Chondrocyte (in vitro differentiated cells): Measurements from ENCODE around the gene AFF3. TPM values are rescaled to one million over a fixed set of nuclear protein-coding genes. Genes with fewer than 3 reads are reported as not detected.

Experiments used
- DNase-seq: peaks from one replicate; pipeline ENCODE4 v3.0.0; 2021; ENCODE audit warnings: mixed read lengths, low spot score
- H3K27ac Mint-ChIP-seq: one replicate; pipeline ENCODE4 v1.8.0; 2021; ENCODE audit warnings: mild to moderate bottlenecking, moderate library complexity, mixed read lengths; ENCODE audit not compliant: unreplicated experiment
- H3K27me3 Mint-ChIP-seq: 2 replicates; pipeline ENCODE4 v1.8.0; 2021; ENCODE audit warnings: low read depth, mixed read lengths
- H3K36me3 Mint-ChIP-seq: 2 replicates; pipeline ENCODE4 v1.8.0; 2021; ENCODE audit warnings: low read depth, mixed read lengths
- H3K4me1 Mint-ChIP-seq: 2 replicates; pipeline ENCODE4 v1.8.0; 2021; ENCODE audit warnings: low read depth, mild to moderate bottlenecking, mixed read lengths
- H3K4me3 Mint-ChIP-seq: one replicate; pipeline ENCODE4 v1.8.0; 2021; ENCODE audit warnings: mild to moderate bottlenecking, moderate library complexity, mixed read lengths; ENCODE audit not compliant: unreplicated experiment
- H3K9me3 Mint-ChIP-seq: 2 replicates; pipeline ENCODE4 v1.8.0; 2021; ENCODE audit warnings: low read depth, mixed read lengths
- CTCF ChIP-seq: fragments of 200-600 bp; sonication (generic); IDR thresholded peaks from 2 replicates; pipeline ENCODE4 v1.5.0; 2021; ENCODE audit warnings: antibody characterized with exemption, mild to moderate bottlenecking, moderate library complexity
- total RNA-seq: library from RNA; stranded (reverse); gene quantifications from 3 replicates; pipeline ENCODE4 v1.2.1, GENCODE V29; 2021

AFF3 gene
- total RNA-seq, 1 donor from 2014 or later, result 127 TPM

GRCh38 chr2:99975386-99975785 is 167.0 kb downstream of the AFF3 start:
- no peak overlapping the region for H3K4me3 Mint-ChIP-seq
- TF ChIP-seq CTCF, result no peak
- peaks cover 33% of the 10 kb centered on the region for H3K36me3 Mint-ChIP-seq
- no peak for DNase-seq
- peaks cover 75% of the 10 kb centered on the region for H3K4me1 Mint-ChIP-seq
- peak overlapping the region; percentile 86 for H3K27ac Mint-ChIP-seq
- no peaks in the 10 kb centered on the region for H3K27me3 Mint-ChIP-seq
- H3K9me3 Mint-ChIP-seq, result no peaks in the 10 kb centered on the region

GRCh38 chr2:99974682-99975375 is 167.6 kb downstream of the AFF3 start:
- Mint-ChIP-seq H3K27ac (peak overlapping the region; percentile 86), H3K4me3 (no peak overlapping the region), H3K4me1 (peaks cover 75% of the 10 kb centered on the region), H3K27me3 (no peaks in the 10 kb centered on the region), H3K9me3 (no peaks in the 10 kb centered on the region), H3K36me3 (peaks cover 37% of the 10 kb centered on the region)
- no peak for DNase-seq
- no peak for TF ChIP-seq CTCF

GRCh38 chr2:99974275-99974674 is 168.1 kb downstream of the AFF3 start:
- Mint-ChIP-seq H3K4me3 (no peak overlapping the region), H3K4me1 (peaks cover 71% of the 10 kb centered on the region), H3K27ac (peak overlapping the region; percentile 86), H3K27me3 (no peaks in the 10 kb centered on the region), H3K36me3 (peaks cover 35% of the 10 kb centered on the region), H3K9me3 (no peaks in the 10 kb centered on the region)
- no peak for TF ChIP-seq CTCF
- no peak for DNase-seq

- DNase-seq, result no peak
These were observed 171.0 kb downstream of the AFF3 start for GRCh38 chr2:99971326-99971900.

More at GRCh38 chr2:99971326-99971900, 171.0 kb downstream of the AFF3 start:
- TF ChIP-seq CTCF, result no peak
- H3K9me3 Mint-ChIP-seq, result no peaks in the 10 kb centered on the region
- peaks cover 63% of the 10 kb centered on the region for H3K4me1 Mint-ChIP-seq
- H3K27me3 Mint-ChIP-seq, result no peaks in the 10 kb centered on the region
- peaks cover 38% of the 10 kb centered on the region for H3K36me3 Mint-ChIP-seq
- no peak overlapping the region for H3K4me3 Mint-ChIP-seq
- H3K27ac Mint-ChIP-seq, result peak overlapping the region; percentile 34
